ENCODE measurements around the gene HDAC2.

DNA sequence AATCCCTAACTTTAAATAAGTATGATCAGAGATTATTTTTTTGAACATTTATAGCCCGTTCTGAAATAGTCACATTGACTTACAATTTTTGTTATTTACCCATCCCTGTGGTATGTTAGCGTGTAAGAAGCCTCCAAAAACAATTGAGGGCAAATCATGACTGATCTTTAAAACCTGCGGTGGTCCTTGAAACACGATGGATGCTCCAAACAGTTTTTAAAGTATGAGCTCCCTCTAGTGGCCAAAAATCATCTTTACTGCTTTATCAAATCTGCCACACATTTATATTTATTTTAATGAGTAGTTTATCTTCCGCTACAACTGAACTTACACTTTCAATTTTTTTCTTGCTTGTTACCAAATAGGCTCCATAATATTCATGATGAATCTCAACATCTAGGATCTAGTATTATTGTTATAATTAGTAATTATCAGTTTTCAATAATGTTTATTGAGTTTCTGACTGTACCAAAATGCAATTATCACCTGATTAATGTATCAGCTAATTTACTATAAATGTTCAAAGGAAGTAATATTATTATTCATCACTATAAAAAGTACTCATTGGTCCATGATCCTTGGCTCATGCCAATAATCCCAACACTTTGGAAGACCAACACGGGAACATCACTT, 61.6 kb downstream of the HDAC2 start:
- peak; percentile 89 for TF ChIP-seq CTCF (conservative IDR thresholded peaks at IDR 0.05; ENCODE audit: low read length)
- TF ChIP-seq EZH2phosphoT487 (IDR thresholded peaks at IDR 0.05; ENCODE audit: borderline replicate concordance, low read depth, low read length): no peak

Measured in OCI-LY7 (cell line).